HG03432 (cell line): Measurements from ENCODE around the gene SCMH1.

Experiments
- ATAC-seq: cut with Tn5 transposase; IDR thresholded peaks from one replicate; pipeline ENCODE4 v1.9.1; 2021; ENCODE audit warnings: mild to moderate bottlenecking, moderate library complexity; ENCODE audit not compliant: unreplicated experiment

SCMH1 gene

GRCh38 chr1:41010345-41010744 lies 231.8 kb downstream of the SCMH1 start:
- no peak for ATAC-seq

GRCh38 chr1:41009466-41009865 lies 232.6 kb downstream of the SCMH1 start:
- no peak for ATAC-seq

- ATAC-seq = no peak
These were observed 234.9 kb downstream of the SCMH1 start for GRCh38 chr1:41006942-41007865.

- no peak for ATAC-seq
These were observed 236.2 kb downstream of the SCMH1 start for GRCh38 chr1:41005876-41006275.

- peak; percentile 96 for ATAC-seq
These were observed 238.4 kb downstream of the SCMH1 start for GRCh38 chr1:41003640-41004220.

- ATAC-seq = no peak
These were observed 238.9 kb downstream of the SCMH1 start for GRCh38 chr1:41003127-41003639.

- ATAC-seq = no peak
These were observed 243.4 kb downstream of the SCMH1 start for GRCh38 chr1:40998668-40999067.

- ATAC-seq = no peak
These were observed 245.0 kb downstream of the SCMH1 start for GRCh38 chr1:40997096-40997495.

GRCh38 chr1:40989066-40989465 lies 253.0 kb downstream of the SCMH1 start:
- no peak for ATAC-seq

GRCh38 chr1:40988280-40988679 lies 253.8 kb downstream of the SCMH1 start:
- ATAC-seq = no peak

- no peak for ATAC-seq
These were observed 254.4 kb downstream of the SCMH1 start for GRCh38 chr1:40987439-40988276.

- ATAC-seq = no peak
These were observed 255.2 kb downstream of the SCMH1 start for GRCh38 chr1:40986956-40987355.

GRCh38 chr1:40986328-40986783 lies 255.8 kb downstream of the SCMH1 start:
- ATAC-seq = no peak

- ATAC-seq = no peak
These were observed 256.2 kb downstream of the SCMH1 start for GRCh38 chr1:40985875-40986274.

GRCh38 chr1:40985161-40985560 lies 256.9 kb downstream of the SCMH1 start:
- no peak for ATAC-seq

GRCh38 chr1:40984531-40984930 lies 257.6 kb downstream of the SCMH1 start:
- no peak for ATAC-seq

- no peak for ATAC-seq
These were observed 258.0 kb downstream of the SCMH1 start for GRCh38 chr1:40984066-40984465.

GRCh38 chr1:40983286-40983685 lies 258.8 kb downstream of the SCMH1 start:
- ATAC-seq = no peak

GRCh38 chr1:40982721-40983120 lies 259.4 kb downstream of the SCMH1 start:
- no peak for ATAC-seq

- ATAC-seq = no peak
These were observed 260.2 kb downstream of the SCMH1 start for GRCh38 chr1:40981691-40982448.
